ENCODE results near the gene OSBPL3. TPM values are rescaled to one million over a fixed set of nuclear protein-coding genes. Genes with fewer than 3 reads are reported as not detected.

OSBPL3 gene
- total RNA-seq, 1 experiment from 2014 or later, result 8.6 TPM

DNA sequence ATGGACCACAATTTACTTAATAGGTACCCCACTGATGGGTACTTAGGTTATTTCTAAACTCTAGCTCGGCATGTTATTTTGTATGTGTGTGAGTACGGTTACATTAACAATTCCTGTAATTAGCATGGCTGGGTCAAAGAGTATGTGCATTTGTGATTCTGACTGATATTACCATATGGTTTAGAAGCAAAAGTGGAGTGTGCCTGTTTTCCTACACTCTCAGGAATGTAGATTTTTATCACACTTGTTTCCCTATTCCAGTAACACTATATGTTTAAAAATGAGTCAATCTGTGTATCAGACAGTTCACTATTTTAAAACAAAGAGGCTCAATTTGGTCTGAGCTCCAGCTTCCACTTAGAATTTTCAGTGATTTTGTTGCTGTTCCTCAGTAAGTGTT, 178.1 kb downstream of the OSBPL3 start:
- Histone ChIP-seq H3K9me3 (ENCODE audit: control insufficient read depth, low read depth, low read length) (no peaks in the 10 kb centered on the region), H3K4me2 (ENCODE audit: insufficient read depth, insufficient read length, low read length) (no peak overlapping the region), H4K5ac (ENCODE audit: insufficient read length, low read depth, low read length) (no peak overlapping the region), H2BK120ac (ENCODE audit: low read depth, low read length, poor library complexity, severe bottlenecking) (no peak overlapping the region), H3K9ac (ENCODE audit: extremely low read depth, insufficient read length, low read length) (no peak overlapping the region), H2AK5ac (ENCODE audit: insufficient read length, low read length) (no peak overlapping the region), H3K18ac (ENCODE audit: insufficient read length, low read depth, low read length) (no peak overlapping the region), H3K4me1 (ENCODE audit: insufficient read depth, low read length) (no peaks in the 10 kb centered on the region; the same call in 1 of the 2 replicates), H3K23me2 (ENCODE audit: insufficient read length, low read depth, low read length, poor library complexity, severe bottlenecking) (no peaks in the 10 kb centered on the region), H3K56ac (ENCODE audit: insufficient read length, low read depth, low read length) (no peak overlapping the region), H3K27ac (ENCODE audit: insufficient read length, low read depth, low read length) (no peak overlapping the region), H2BK5ac (ENCODE audit: insufficient read length, low read length) (no peak overlapping the region), H3K79me1 (ENCODE audit: insufficient read depth, low read depth, low read length, poor library complexity, severe bottlenecking) (no peaks in the 10 kb centered on the region), H2BK20ac (ENCODE audit: low read depth, low read length, poor library complexity, severe bottlenecking) (no peak overlapping the region), H3T11ph (ENCODE audit: low read length) (no peak overlapping the region), H4K8ac (replicated peaks; ENCODE audit: insufficient read length, low read depth, low read length) (no peak overlapping the region), H2AFZ (ENCODE audit: low read length) (no peak overlapping the region), H4K91ac (ENCODE audit: insufficient read length, low read depth, low read length) (no peak overlapping the region), H3K14ac (ENCODE audit: insufficient read depth, low read length) (no peak overlapping the region), H3K23ac (ENCODE audit: insufficient read length, low read depth, low read length) (no peak overlapping the region), H3K4ac (ENCODE audit: low read depth, low read length) (no peak overlapping the region), H3K27me3 (ENCODE audit: insufficient read depth, low read length) (no peaks in the 10 kb centered on the region), H2BK15ac (ENCODE audit: low read depth, low read length) (no peak overlapping the region), H2BK12ac (ENCODE audit: insufficient read length, low read depth, low read length) (no peak overlapping the region), H3K79me2 (ENCODE audit: insufficient read depth, low read length) (no peaks in the 10 kb centered on the region), H4K20me1 (ENCODE audit: control insufficient read depth, insufficient read depth, insufficient read length) (no peaks in the 10 kb centered on the region)
- WGBS (ENCODE audit: extremely low coverage, insufficient read length, low lambda C conversion rate), result no CpG with 5 or more reads among the region's 2 CpGs
- peak overlapping the region in 1 of 3 experiments; percentile 15; a peak in 2 of 7 replicates for H3K27ac Mint-ChIP-seq
- no peaks in the 10 kb centered on the region for H3K27me3 Mint-ChIP-seq (ENCODE audit: low read depth)
- no peak for TF ChIP-seq CTCF (conservative IDR thresholded peaks at IDR 0.05)
- H3K9me3 Mint-ChIP-seq, result peaks cover 0 to 4% of the 10 kb centered on the region in 2 experiments; a peak in 4 of 5 replicates
- peaks cover 20 to 23% (median 22%) of the 10 kb centered on the region in 3 experiments for H3K36me3 Mint-ChIP-seq (ENCODE audit: insufficient read depth in 1 of 3, low read depth in 3 of 3)
- no peak overlapping the region for H3K4me3 Mint-ChIP-seq
- DNase-seq, result no peak
- peaks cover 9 to 11% of the 10 kb centered on the region in 2 experiments for H3K4me1 Mint-ChIP-seq

Data from H9 (cell line).